GM12878 (cell line): ENCODE measurements around the gene SLC29A2.

Source experiments
- BRCA1 ChIP-seq: IDR thresholded peaks from 2 replicates; pipeline ENCODE4 v1.6.1; 2011; ENCODE audit warnings: low read depth, low read length, improper control_type of control experiment
- CHD1 ChIP-seq: IDR thresholded peaks from 2 replicates; pipeline ENCODE4 v1.6.1; 2012; ENCODE audit warnings: low read depth, low read length, improper control_type of control experiment
- CREB1 ChIP-seq: IDR thresholded peaks from 2 replicates; pipeline ENCODE4 v1.6.1; 2012; ENCODE audit warnings: low read depth, mild to moderate bottlenecking, inconsistent platforms
- SUZ12 ChIP-seq: fragments of 200-600 bp; sonication (generic); IDR thresholded peaks from one replicate; pipeline ENCODE4 v1.6.1; 2018; ENCODE audit warnings: antibody characterized with exemption, mild to moderate bottlenecking; ENCODE audit not compliant: unreplicated experiment
- ZNF24 ChIP-seq: fragments of 450-650 bp; IDR thresholded peaks from 2 replicates; pipeline ENCODE4 v1.6.1; 2017; ENCODE audit warnings: antibody characterized with exemption, mild to moderate bottlenecking
- TF ChIP-seq, protein P1 (sequence below), 3 experiments: IDR thresholded peaks in 2 of 3; conservative IDR thresholded peaks in 1 of 3; 2 replicates each; pipeline ENCODE4 v1.5.1; 2011; ENCODE audit warnings: low read depth in 3 of 3, low read length in 3 of 3, mild to moderate bottlenecking in 3 of 3, control low read depth in 2 of 3, moderate library complexity in 2 of 3, inconsistent platforms in 1 of 3, mixed read lengths in 1 of 3; ENCODE audit not compliant: control insufficient read depth in 2 of 3, insufficient read depth in 1 of 3; ENCODE audit errors: extremely low read depth in 1 of 3

DNA sequence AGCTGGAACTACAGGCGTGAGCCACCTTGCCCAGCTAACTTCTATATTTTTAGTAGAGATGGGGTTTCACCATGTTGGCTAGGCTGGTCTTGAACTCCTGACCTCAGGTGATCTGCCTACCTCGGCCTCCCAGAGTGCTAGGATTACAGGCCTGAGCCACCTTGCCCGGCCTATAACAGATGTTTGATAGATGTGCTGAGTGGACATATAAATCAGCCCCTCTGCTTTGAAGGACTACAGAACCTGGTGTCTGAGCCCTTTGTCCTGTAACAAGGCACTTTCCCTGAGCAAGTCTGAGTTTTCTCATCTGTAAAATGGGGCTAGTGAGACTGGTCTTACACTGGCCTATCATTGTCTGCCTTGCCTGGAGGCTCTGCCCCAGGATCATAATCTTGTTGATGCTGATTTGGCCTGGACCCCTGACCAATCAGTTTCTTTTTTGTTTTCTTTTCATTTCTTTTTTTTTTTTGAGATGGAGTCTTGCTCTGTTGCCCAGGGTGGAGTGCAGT is 42.3 kb downstream of the SLC29A2 start:
- TF ChIP-seq, protein P1, sequence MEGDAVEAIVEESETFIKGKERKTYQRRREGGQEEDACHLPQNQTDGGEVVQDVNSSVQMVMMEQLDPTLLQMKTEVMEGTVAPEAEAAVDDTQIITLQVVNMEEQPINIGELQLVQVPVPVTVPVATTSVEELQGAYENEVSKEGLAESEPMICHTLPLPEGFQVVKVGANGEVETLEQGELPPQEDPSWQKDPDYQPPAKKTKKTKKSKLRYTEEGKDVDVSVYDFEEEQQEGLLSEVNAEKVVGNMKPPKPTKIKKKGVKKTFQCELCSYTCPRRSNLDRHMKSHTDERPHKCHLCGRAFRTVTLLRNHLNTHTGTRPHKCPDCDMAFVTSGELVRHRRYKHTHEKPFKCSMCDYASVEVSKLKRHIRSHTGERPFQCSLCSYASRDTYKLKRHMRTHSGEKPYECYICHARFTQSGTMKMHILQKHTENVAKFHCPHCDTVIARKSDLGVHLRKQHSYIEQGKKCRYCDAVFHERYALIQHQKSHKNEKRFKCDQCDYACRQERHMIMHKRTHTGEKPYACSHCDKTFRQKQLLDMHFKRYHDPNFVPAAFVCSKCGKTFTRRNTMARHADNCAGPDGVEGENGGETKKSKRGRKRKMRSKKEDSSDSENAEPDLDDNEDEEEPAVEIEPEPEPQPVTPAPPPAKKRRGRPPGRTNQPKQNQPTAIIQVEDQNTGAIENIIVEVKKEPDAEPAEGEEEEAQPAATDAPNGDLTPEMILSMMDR (IDR thresholded peaks at IDR 0.05 in 2 of 3, conservative IDR thresholded peaks at IDR 0.05 in 1 of 3; ENCODE audit: control insufficient read depth in 2 of 3, extremely low read depth in 1 of 3, insufficient read depth in 1 of 3, low read depth in 3 of 3, low read length in 3 of 3): no peak
- no peak for TF ChIP-seq SUZ12
- no peak for TF ChIP-seq CREB1
- TF ChIP-seq BRCA1: no peak
- TF ChIP-seq CHD1: no peak
- TF ChIP-seq ZNF24: no peak
